ENCODE data around the gene TRIM54. TPM values are rescaled to one million over a fixed set of nuclear protein-coding genes. Genes with fewer than 3 reads are reported as not detected.

TRIM54 gene
- total RNA-seq, 4 donors from 2014 or later, result 0.21 to 2.7 (median 1.3) TPM

GRCh38 chr2:27256855-27257454 is 25.3 kb upstream of the TRIM54 start:
- DNase-seq (ENCODE audit: low spot score in 2 of 2), result no peak
- no peak overlapping the region for H3K4me3 ChIP-seq
- no peaks in the 10 kb centered on the region for H3K36me3 ChIP-seq
- peaks cover 0 to 5% (median 2%) of the 10 kb centered on the region in 4 donors for H3K4me1 ChIP-seq
- H3K9me3 ChIP-seq, result no peaks in the 10 kb centered on the region
- TF ChIP-seq POLR2A (IDR thresholded peaks at IDR 0.05) (no peak), EP300 (IDR thresholded peaks at IDR 0.05) (no peak)
- TF ChIP-seq, protein P1, sequence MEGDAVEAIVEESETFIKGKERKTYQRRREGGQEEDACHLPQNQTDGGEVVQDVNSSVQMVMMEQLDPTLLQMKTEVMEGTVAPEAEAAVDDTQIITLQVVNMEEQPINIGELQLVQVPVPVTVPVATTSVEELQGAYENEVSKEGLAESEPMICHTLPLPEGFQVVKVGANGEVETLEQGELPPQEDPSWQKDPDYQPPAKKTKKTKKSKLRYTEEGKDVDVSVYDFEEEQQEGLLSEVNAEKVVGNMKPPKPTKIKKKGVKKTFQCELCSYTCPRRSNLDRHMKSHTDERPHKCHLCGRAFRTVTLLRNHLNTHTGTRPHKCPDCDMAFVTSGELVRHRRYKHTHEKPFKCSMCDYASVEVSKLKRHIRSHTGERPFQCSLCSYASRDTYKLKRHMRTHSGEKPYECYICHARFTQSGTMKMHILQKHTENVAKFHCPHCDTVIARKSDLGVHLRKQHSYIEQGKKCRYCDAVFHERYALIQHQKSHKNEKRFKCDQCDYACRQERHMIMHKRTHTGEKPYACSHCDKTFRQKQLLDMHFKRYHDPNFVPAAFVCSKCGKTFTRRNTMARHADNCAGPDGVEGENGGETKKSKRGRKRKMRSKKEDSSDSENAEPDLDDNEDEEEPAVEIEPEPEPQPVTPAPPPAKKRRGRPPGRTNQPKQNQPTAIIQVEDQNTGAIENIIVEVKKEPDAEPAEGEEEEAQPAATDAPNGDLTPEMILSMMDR (IDR thresholded peaks at IDR 0.05), result no peak
- WGBS, 2 donors, result 76 to 77% methylated on average over 7 of the region's 7 CpGs
- peaks cover 0 to 90% of the 10 kb centered on the region in 2 donors for H3K27me3 ChIP-seq
- H3K27ac ChIP-seq, result no peak overlapping the region

GRCh38 chr2:27258051-27258450 is 24.2 kb upstream of the TRIM54 start:
- Histone ChIP-seq H3K9me3 (no peaks in the 10 kb centered on the region), H3K36me3 (no peaks in the 10 kb centered on the region), H3K4me3 (no peak overlapping the region), H3K4me1 (peaks cover 0 to 16% (median 12%) of the 10 kb centered on the region in 4 donors), H3K27me3 (peaks cover 0 to 88% of the 10 kb centered on the region in 2 donors), H3K27ac (no peak overlapping the region)
- 81 to 88% methylated on average over 8 of the region's 8 CpGs for WGBS, 2 donors
- DNase-seq (ENCODE audit: low spot score in 2 of 2), result no peak
- TF ChIP-seq, protein P1 (IDR thresholded peaks at IDR 0.05), result no peak
- no peak for TF ChIP-seq EP300 (IDR thresholded peaks at IDR 0.05)
- TF ChIP-seq POLR2A (IDR thresholded peaks at IDR 0.05), result no peak

DNA sequence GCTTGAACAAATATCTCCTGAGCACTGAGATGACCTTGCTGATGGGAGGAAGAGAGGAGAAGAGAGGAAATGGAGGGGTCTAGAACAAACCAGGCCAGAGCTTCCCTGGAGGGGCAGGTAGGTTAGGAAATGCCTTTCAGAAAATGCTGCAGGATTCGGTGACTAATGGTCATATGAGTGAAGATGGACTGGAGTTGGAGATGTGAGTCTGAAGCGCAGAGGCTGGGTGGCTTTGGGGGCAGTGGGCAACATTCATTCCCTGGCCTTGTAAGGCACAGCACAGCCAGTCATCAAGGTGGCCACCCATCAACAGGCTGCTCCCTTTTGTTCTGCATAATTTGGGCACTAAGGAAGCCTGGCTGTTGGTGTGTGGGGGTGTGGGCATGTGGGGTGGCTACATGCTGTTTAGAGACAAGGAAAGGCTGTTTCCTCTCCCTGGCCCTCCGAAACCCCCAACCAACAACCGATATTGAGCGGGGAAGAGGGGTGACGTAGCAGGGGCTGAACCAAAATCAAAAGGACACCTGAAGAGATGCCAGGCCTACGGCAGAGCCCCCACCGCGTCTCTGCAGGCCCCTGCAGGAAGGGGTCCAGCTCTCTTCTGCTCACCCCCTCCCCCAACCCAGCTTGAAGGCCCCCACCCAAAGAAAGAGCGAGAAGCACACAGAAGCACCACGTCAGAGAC is 20.8 kb upstream of the TRIM54 start:
- 34 to 52% methylated on average over 11 of the region's 11 CpGs for WGBS, 2 donors
- Histone ChIP-seq H3K27me3 (peaks cover 0 to 96% of the 10 kb centered on the region in 2 donors), H3K4me3 (no peak overlapping the region), H3K27ac (no peak overlapping the region), H3K4me1 (peaks cover 0 to 40% (median 25%) of the 10 kb centered on the region in 4 donors), H3K36me3 (no peaks in the 10 kb centered on the region), H3K9me3 (no peaks in the 10 kb centered on the region)
- TF ChIP-seq POLR2A (IDR thresholded peaks at IDR 0.05) (no peak), EP300 (IDR thresholded peaks at IDR 0.05) (no peak)
- TF ChIP-seq, protein P1 (IDR thresholded peaks at IDR 0.05), result no peak
- no peak for DNase-seq (ENCODE audit: low spot score in 2 of 2)

DNA sequence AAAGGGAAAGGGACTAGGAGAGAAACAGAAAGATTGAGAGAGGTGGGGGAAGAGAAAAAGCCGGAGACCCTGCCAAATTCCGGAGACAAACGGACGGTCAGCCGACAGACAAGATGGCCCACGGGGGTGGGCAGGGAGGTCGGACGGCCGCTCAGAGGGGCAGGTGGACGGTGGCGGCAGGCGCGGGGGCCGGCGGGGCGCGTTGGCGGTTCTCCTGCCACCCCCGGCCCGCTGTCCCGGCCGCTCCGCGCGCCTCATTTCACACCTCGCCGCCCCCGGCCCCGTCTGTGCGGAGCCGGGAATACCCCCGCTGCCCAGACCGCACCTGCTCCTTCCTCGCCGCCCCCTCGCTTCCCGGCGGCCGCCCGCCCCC is 20.3 kb upstream of the TRIM54 start:
- DNase-seq (ENCODE audit: low spot score in 2 of 2), result no peak

More for the DNA sequence above, 20.3 kb upstream of the TRIM54 start:
- TF ChIP-seq EP300 (IDR thresholded peaks at IDR 0.05) (no peak), POLR2A (IDR thresholded peaks at IDR 0.05) (no peak)
- TF ChIP-seq, protein P1 (IDR thresholded peaks at IDR 0.05), result no peak
- no peaks in the 10 kb centered on the region for H3K9me3 ChIP-seq
- no peaks in the 10 kb centered on the region for H3K36me3 ChIP-seq
- H3K4me1 ChIP-seq, result peaks cover 0 to 40% (median 25%) of the 10 kb centered on the region in 4 donors
- peak overlapping the region in 2 of 4 donors; percentile 48 to 55 for H3K4me3 ChIP-seq
- no peak overlapping the region for H3K27ac ChIP-seq
- 3 to 5% methylated on average over 12 to 15 of the region's 40 CpGs for WGBS, 2 donors
- H3K27me3 ChIP-seq, result peaks cover 0 to 95% of the 10 kb centered on the region in 2 donors

All from tibial nerve (tissue), 4 donors.